Ishikawa (cell line): ENCODE measurements around the gene ANO9.

ENCODE experiments used
- CEBPB ChIP-seq: IDR thresholded peaks from 2 replicates; pipeline ENCODE4 v1.6.1; 2012
- CREB1 ChIP-seq: IDR thresholded peaks from 2 replicates; pipeline ENCODE4 v1.6.1; 2012; ENCODE audit warnings: low read depth
- EGR1 ChIP-seq: IDR thresholded peaks from 2 replicates; pipeline ENCODE4 v1.6.1; 2012
- EP300 ChIP-seq: IDR thresholded peaks from 2 replicates; pipeline ENCODE4 v1.6.1; 2012; ENCODE audit warnings: borderline replicate concordance
- FOXM1 ChIP-seq: IDR thresholded peaks from 2 replicates; pipeline ENCODE4 v1.6.1; 2012; ENCODE audit warnings: low read depth, borderline replicate concordance
- NFIC ChIP-seq: IDR thresholded peaks from 2 replicates; pipeline ENCODE4 v1.6.1; 2012
- RAD21 ChIP-seq: IDR thresholded peaks from 2 replicates; pipeline ENCODE4 v1.6.1; 2012; ENCODE audit warnings: low read depth
- TAF1 ChIP-seq: IDR thresholded peaks from 2 replicates; pipeline ENCODE4 v1.6.1; 2012; ENCODE audit warnings: low read depth, mild to moderate bottlenecking
- TCF12 ChIP-seq: IDR thresholded peaks from 2 replicates; pipeline ENCODE4 v1.6.1; 2012; ENCODE audit warnings: low read depth
- TEAD4 ChIP-seq: IDR thresholded peaks from 2 replicates; pipeline ENCODE4 v1.6.1; 2012
- YY1 ChIP-seq: IDR thresholded peaks from 2 replicates; pipeline ENCODE4 v1.6.1; 2012; ENCODE audit warnings: low read depth
- ZBTB7A ChIP-seq: IDR thresholded peaks from 2 replicates; pipeline ENCODE4 v1.6.1; 2012; ENCODE audit warnings: low read depth
- TF ChIP-seq, protein P1 (sequence below): IDR thresholded peaks from 2 replicates; pipeline ENCODE4 v1.6.1; 2012
- TF ChIP-seq, protein P2 (sequence below): IDR thresholded peaks from 2 replicates; pipeline ENCODE4 v1.6.1; 2012
- TF ChIP-seq, protein P3 (sequence below): IDR thresholded peaks from 2 replicates; pipeline ENCODE4 v1.6.1; 2012; ENCODE audit warnings: low read depth, mild to moderate bottlenecking

ANO9 gene, protein sequence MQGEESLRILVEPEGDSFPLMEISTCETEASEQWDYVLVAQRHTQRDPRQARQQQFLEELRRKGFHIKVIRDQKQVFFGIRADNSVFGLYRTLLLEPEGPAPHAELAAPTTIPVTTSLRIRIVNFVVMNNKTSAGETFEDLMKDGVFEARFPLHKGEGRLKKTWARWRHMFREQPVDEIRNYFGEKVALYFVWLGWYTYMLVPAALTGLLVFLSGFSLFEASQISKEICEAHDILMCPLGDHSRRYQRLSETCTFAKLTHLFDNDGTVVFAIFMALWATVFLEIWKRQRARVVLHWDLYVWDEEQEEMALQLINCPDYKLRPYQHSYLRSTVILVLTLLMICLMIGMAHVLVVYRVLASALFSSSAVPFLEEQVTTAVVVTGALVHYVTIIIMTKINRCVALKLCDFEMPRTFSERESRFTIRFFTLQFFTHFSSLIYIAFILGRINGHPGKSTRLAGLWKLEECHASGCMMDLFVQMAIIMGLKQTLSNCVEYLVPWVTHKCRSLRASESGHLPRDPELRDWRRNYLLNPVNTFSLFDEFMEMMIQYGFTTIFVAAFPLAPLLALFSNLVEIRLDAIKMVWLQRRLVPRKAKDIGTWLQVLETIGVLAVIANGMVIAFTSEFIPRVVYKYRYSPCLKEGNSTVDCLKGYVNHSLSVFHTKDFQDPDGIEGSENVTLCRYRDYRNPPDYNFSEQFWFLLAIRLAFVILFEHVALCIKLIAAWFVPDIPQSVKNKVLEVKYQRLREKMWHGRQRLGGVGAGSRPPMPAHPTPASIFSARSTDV

GRCh38 chr11:441418-442274, at the start of gene ANO9:
Gene ANO9 (minus strand): TSS chr11:442011. CDS start chr11:441926, 85 bp downstream.
- TF ChIP-seq RAD21 (no peak), FOXM1 (no peak), ZBTB7A (peak; percentile 33; the same call in 1 of the 2 replicates)
- TF ChIP-seq, protein P1, sequence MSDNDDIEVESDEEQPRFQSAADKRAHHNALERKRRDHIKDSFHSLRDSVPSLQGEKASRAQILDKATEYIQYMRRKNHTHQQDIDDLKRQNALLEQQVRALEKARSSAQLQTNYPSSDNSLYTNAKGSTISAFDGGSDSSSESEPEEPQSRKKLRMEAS = peak; percentile 33; the same call in 1 of the 2 replicates

DNA sequence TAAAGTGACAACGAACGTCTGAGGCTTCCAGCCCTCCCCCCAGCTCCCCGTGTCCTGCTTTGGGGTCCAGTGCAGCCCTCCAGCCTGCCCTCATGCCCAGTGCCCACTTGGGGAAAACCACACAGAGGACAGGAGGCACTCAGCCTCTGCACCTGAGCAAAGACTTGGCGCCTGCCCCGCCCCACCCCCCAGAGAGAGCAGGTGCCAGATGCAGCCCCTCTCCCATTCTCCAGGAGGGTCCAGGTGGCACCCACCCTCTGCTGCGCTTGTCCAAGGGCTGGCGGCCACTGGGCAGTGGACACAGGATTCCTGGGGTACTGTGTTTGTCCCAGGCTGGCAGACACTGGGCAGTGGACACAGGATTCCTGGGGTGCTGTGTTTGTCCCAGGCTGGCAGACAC, 49.5 kb upstream of the ANO9 start:
- no peak for TF ChIP-seq YY1
- TF ChIP-seq, protein P2, sequence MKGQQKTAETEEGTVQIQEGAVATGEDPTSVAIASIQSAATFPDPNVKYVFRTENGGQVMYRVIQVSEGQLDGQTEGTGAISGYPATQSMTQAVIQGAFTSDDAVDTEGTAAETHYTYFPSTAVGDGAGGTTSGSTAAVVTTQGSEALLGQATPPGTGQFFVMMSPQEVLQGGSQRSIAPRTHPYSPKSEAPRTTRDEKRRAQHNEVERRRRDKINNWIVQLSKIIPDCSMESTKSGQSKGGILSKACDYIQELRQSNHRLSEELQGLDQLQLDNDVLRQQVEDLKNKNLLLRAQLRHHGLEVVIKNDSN = no peak

DNA sequence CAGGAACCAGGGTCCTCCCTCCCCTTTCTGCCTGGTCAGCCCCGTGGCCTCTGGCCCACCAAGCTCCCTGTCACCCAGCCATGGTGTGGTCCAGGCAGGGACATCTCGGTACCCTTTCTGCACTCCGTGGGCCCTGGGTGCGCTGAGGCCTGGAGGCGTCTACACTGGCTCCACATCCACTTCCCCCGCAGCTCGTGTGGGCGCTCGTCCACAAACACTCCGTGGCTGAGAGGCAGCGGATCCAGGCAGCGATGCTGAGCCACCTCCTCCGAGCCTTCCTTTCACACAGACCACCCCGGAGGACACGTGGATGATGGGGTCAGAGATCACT, 49.1 kb upstream of the ANO9 start:
- TF ChIP-seq TEAD4 = no peak
- no peak for TF ChIP-seq EP300
- no peak for TF ChIP-seq TCF12

- TF ChIP-seq NFIC = no peak
- no peak for TF ChIP-seq CEBPB
- no peak for TF ChIP-seq EGR1
- TF ChIP-seq TAF1 = no peak
- TF ChIP-seq, protein P1 = no peak
- TF ChIP-seq TEAD4 = no peak
- TF ChIP-seq CREB1 = no peak
- TF ChIP-seq, protein P2 = no peak
- no peak for TF ChIP-seq ZBTB7A
- no peak for TF ChIP-seq YY1
- no peak for TF ChIP-seq EP300
- no peak for TF ChIP-seq RAD21
- TF ChIP-seq, protein P3, sequence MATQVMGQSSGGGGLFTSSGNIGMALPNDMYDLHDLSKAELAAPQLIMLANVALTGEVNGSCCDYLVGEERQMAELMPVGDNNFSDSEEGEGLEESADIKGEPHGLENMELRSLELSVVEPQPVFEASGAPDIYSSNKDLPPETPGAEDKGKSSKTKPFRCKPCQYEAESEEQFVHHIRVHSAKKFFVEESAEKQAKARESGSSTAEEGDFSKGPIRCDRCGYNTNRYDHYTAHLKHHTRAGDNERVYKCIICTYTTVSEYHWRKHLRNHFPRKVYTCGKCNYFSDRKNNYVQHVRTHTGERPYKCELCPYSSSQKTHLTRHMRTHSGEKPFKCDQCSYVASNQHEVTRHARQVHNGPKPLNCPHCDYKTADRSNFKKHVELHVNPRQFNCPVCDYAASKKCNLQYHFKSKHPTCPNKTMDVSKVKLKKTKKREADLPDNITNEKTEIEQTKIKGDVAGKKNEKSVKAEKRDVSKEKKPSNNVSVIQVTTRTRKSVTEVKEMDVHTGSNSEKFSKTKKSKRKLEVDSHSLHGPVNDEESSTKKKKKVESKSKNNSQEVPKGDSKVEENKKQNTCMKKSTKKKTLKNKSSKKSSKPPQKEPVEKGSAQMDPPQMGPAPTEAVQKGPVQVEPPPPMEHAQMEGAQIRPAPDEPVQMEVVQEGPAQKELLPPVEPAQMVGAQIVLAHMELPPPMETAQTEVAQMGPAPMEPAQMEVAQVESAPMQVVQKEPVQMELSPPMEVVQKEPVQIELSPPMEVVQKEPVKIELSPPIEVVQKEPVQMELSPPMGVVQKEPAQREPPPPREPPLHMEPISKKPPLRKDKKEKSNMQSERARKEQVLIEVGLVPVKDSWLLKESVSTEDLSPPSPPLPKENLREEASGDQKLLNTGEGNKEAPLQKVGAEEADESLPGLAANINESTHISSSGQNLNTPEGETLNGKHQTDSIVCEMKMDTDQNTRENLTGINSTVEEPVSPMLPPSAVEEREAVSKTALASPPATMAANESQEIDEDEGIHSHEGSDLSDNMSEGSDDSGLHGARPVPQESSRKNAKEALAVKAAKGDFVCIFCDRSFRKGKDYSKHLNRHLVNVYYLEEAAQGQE = no peak
- no peak for TF ChIP-seq TCF12
- TF ChIP-seq FOXM1 = no peak
These were observed 48.5 kb upstream of the ANO9 start for GRCh38 chr11:490186-490929.

DNA sequence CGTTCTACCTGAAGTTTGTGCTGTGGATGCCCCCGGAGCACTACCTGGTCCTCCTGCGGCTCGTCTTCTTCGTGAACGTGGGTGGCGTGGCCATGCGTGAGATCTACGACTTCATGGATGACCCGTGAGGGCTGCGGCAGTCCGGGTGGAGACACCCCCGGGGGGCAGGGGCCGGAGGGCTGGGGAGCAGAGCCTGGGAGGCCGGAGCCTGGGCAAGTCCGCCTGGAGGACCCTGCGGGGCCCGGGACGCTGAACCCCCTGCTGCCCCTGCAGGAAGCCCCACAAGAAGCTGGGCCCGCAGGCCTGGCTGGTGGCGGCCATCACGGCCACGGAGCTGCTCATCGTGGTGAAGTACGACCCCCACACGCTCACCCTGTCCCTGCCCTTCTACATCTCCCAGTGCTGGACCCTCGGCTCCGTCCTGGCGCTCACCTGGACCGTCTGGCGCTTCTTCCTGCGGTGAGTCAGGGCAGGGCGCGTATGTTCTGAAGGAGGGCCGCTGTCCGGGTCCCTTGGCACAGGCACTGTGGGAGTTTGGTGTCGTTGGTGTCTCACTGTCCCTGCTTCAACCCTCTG, 47.9 kb upstream of the ANO9 start:
- TF ChIP-seq TAF1 = no peak
- TF ChIP-seq RAD21 = no peak
- TF ChIP-seq, protein P2 = no peak
- TF ChIP-seq YY1 = no peak
- no peak for TF ChIP-seq TCF12
- TF ChIP-seq ZBTB7A = no peak
- no peak for TF ChIP-seq EGR1
- TF ChIP-seq EP300 = no peak
- TF ChIP-seq, protein P1 = no peak

DNA sequence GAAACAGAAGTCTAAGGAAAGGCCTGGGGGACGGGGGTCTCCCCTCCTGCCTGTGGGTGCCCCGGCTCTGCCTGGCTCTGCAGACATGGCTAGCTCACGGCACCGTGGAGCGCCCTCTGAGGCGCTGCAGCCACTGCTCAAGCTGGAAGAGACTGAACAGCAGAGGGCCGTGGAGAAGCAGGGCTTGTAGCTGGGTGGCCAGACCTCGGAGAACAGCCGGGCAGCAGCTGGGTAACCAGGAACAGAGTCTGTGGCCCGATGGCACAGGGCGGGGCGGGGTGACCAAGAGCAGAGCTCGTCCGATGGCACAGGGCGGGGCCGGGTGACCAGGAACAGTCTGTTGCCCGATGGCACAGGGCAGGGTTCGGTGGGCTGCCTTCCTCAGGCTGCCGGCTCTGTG, 47.2 kb upstream of the ANO9 start:
- TF ChIP-seq YY1 (no peak), EP300 (no peak), TCF12 (no peak), CREB1 (no peak), TEAD4 (no peak), ZBTB7A (no peak), RAD21 (no peak), FOXM1 (no peak), TAF1 (no peak), EGR1 (no peak), CEBPB (no peak), NFIC (no peak)
- TF ChIP-seq, protein P1 = no peak
- TF ChIP-seq, protein P2 = no peak
- TF ChIP-seq, protein P3 = no peak
